T-cell (primary cell): Measurements from ENCODE around the gene ABCA10. TPM values are rescaled to one million over a fixed set of nuclear protein-coding genes. Genes with fewer than 3 reads are reported as not detected.
"Not testable (repeated sequence)": the region's sequence is repeated elsewhere in the genome, so short reads cannot be mapped to it uniquely, and the experiment has no call there.

ENCODE experiments used
- ATAC-seq, 4 experiments: fragments of 200-7000 bp in 3 of 4; fragments of 150-1000 bp in 1 of 4; cut with Tn5 transposase; replicated peaks in 1 of 4; 1 replicate in 3 of 4; 2 replicates in 1 of 4; pipeline ENCODE4 v1.10.0; 2021; ENCODE audit warnings: moderate library complexity in 3 of 4, mild to moderate bottlenecking in 2 of 4, moderate number of reproducible peaks in 1 of 4
- CTCF ChIA-PET, 2 donors: fragments of 300-600 bp; sonication (Branson Sonifier 250); formaldehyde crosslinking; loops; one replicate each; lab custom pipeline; 2022; ENCODE audit warnings: antibody characterized with exemption in 2 of 2; lab: Charles Lee
- POLR2A ChIA-PET, 2 donors: fragments of 300-600 bp; sonication (Branson Sonifier 250); formaldehyde crosslinking; loops; one replicate each; lab custom pipeline; 2022; ENCODE audit warnings: antibody characterized with exemption in 2 of 2; lab: Charles Lee
- DNase-seq, 35 experiments: peaks; one replicate each; pipeline versions ENCODE4 v3.0.0 to v3.0.0-alpha.2; 2013 to 2023
- H3K27ac ChIP-seq: one replicate; pipeline ENCODE4 v1.5.1; 2013; ENCODE audit warnings: low read length
- H3K27me3 ChIP-seq, 2 experiments: replicated peaks in 1 of 2; 1 replicate in 1 of 2; 2 replicates in 1 of 2; pipeline versions ENCODE4 v1.6.1 to v1.7.0; 2013; ENCODE audit warnings: low read length in 1 of 2, mixed read lengths in 1 of 2; ENCODE audit not compliant: control insufficient read depth in 2 of 2, insufficient read depth in 2 of 2; ENCODE audit errors: extremely low read depth in 1 of 2
- H3K36me3 ChIP-seq, 2 donors: 1 replicate in 1 of 2; 2 replicates in 1 of 2; pipeline versions ENCODE4 v1.6.1 to v1.7.0; 2013; ENCODE audit warnings: low read length in 1 of 2; ENCODE audit not compliant: control insufficient read depth in 2 of 2, insufficient read depth in 1 of 2; ENCODE audit errors: extremely low read depth in 1 of 2
- H3K4me1 ChIP-seq, 2 experiments: 1 replicate in 1 of 2; 2 replicates in 1 of 2; pipeline versions ENCODE4 v1.6.1 to v1.7.0; 2013; ENCODE audit warnings: low read length in 2 of 2, mixed read lengths in 1 of 2; ENCODE audit not compliant: insufficient read depth in 2 of 2, control insufficient read depth in 1 of 2; ENCODE audit errors: extremely low read depth in 1 of 2
- H3K4me3 ChIP-seq, 2 donors: 1 replicate in 1 of 2; 2 replicates in 1 of 2; pipeline versions ENCODE4 v1.5.1 to v1.7.0; 2013; ENCODE audit warnings: mild to moderate bottlenecking in 2 of 2, low read length in 1 of 2, moderate library complexity in 1 of 2; ENCODE audit not compliant: control insufficient read depth in 1 of 2; ENCODE audit errors: extremely low read depth in 1 of 2
- H3K9me3 ChIP-seq: 2 replicates; pipeline ENCODE4 v1.7.0; 2013
- H3K27ac Mint-ChIP-seq, 2 donors: one replicate each; pipeline ENCODE4 v1.8.0; 2020 to 2021; ENCODE audit warnings: mild to moderate bottlenecking in 2 of 2, mixed read lengths in 2 of 2
- H3K27me3 Mint-ChIP-seq, 2 donors: one replicate each; pipeline ENCODE4 v1.8.0; 2021 to 2022; ENCODE audit warnings: mixed read lengths in 2 of 2
- H3K36me3 Mint-ChIP-seq: one replicate; pipeline ENCODE4 v1.8.0; 2021; ENCODE audit warnings: mixed read lengths
- H3K4me1 Mint-ChIP-seq, 3 donors: one replicate each; pipeline ENCODE4 v1.8.0; 2020 to 2022; ENCODE audit warnings: mixed read lengths in 3 of 3, mild to moderate bottlenecking in 1 of 3
- H3K4me3 Mint-ChIP-seq, 3 donors: one replicate each; pipeline ENCODE4 v1.8.0; 2020 to 2022; ENCODE audit warnings: mild to moderate bottlenecking in 3 of 3, mixed read lengths in 3 of 3, moderate library complexity in 3 of 3
- H3K9me3 Mint-ChIP-seq, 3 donors: one replicate each; pipeline ENCODE4 v1.8.0; 2020 to 2022; ENCODE audit warnings: mixed read lengths in 3 of 3
- WGBS: methylation state at CpG from one replicate; pipeline ENCODE4 v1.1.5; 2013; ENCODE audit warnings: missing lambda C conversion rate; ENCODE audit not compliant: insufficient coverage; 5-methylcytosine and 5-hydroxymethylcytosine counted together
- total RNA-seq, 35 experiments: library from RNA in 6 of 35; stranded (reverse) in 6 of 35; fragments of 120-200 nt in 1 of 35; gene quantifications; one replicate each; pipeline versions ENCODE4 v1.2.1 to v1.2.4 and lab custom pipeline; 2013 to 2026

Gene ABCA10
- total RNA-seq, 5 donors from 2014 or later (not counting 1 experiment from before 2014, with no cell fraction given), result 1.4 to 3.5 (median 1.6) TPM

DNA sequence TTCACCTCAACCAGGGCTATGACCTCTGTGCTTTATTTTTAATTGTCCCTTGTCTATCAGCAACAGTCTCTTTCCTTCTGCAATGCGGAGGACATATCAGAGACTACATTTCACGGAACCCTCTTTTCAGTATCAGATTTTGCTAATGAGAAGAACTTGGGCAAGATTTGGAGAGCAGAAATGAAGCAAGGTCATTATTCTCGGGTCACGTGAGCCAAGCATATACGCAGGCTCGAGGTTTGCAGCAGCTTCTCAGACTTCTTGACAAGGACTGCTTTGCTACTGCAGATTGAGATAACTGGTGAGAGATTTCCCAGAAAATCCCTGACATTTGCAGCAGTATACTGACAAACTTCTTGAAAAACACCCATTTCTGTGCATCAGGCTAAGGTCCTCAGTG is 30.4 kb downstream of the ABCA10 start:
- Histone ChIP-seq H3K36me3 (no peaks in the 10 kb centered on the region), H3K27me3 (no peaks in the 10 kb centered on the region), H3K27ac (no peak overlapping the region), H3K4me1 (no peaks in the 10 kb centered on the region), H3K9me3 (no peaks in the 10 kb centered on the region), H3K4me3 (no peak overlapping the region)
- no peaks in the 10 kb centered on the region for H3K4me1 Mint-ChIP-seq
- no peaks in the 10 kb centered on the region for H3K27me3 Mint-ChIP-seq
- H3K4me3 Mint-ChIP-seq, result no peak overlapping the region
- DNase-seq (no peak), ATAC-seq (no peak)
- H3K27ac Mint-ChIP-seq, result no peak overlapping the region
- 94% methylated on average over 5 of the region's 6 CpGs for WGBS
- CTCF ChIA-PET, result no interaction called here
- H3K36me3 Mint-ChIP-seq, result peaks cover 3% of the 10 kb centered on the region
- POLR2A ChIA-PET, result no interaction called here
- H3K9me3 Mint-ChIP-seq, result no peaks in the 10 kb centered on the region

DNA sequence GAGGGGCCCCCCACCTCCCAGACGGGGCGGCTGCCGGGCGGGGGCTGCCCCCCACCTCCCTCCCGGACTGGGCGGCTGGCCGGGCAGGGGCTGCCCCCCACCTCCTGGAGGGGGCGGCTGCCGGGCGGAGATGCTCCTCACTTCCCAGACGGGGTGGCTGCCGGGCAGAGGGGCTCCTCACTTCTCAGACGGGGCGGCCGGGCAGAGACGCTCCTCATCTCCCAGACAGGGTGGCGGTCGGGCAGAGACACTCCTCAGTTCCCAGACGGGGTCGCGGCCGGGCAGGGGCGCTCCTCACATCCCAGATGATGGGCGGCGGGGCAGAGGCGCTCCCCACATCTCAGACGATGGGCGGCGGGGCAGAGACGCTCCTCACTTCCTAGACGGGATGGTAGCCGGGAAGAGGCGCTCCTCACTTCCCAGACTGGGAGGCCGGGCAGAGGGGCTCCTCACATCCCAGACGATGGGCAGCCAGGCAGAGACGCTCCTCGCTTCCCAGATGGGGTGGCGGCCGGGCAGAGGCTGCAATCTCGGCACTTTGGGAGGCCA is 32.4 kb downstream of the ABCA10 start:
- H3K4me1 Mint-ChIP-seq, H3K4me3 ChIP-seq, H3K27me3 Mint-ChIP-seq, H3K27me3 ChIP-seq, H3K36me3 ChIP-seq, POLR2A ChIA-PET, H3K9me3 Mint-ChIP-seq, CTCF ChIA-PET, H3K27ac Mint-ChIP-seq, ATAC-seq, DNase-seq, H3K27ac ChIP-seq, H3K4me3 Mint-ChIP-seq, H3K9me3 ChIP-seq, H3K4me1 ChIP-seq: not testable (repeated sequence)
- peaks cover 12% of the 10 kb centered on the region for H3K36me3 Mint-ChIP-seq
- 100% methylated on average over 8 of the region's 40 CpGs for WGBS

DNA sequence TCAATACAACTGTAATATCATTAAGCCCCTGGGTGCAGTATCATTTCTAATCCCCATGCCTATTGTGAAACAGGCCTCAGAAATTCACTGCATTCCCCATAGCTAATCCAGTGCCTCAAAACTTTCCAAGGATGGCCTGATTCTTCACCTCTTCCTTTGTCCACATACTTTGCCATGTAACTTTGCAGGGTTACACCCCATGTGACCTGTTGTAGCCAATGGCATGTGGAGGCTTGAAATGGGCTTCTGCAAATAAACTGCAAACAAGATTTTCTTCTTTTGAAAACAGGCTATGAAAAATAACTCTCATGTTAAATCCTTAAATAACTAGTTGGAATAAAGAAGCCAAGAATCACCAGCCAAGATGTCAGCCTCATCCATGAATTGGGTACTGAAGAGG is 35.9 kb downstream of the ABCA10 start:
- H3K4me1 ChIP-seq, result no peaks in the 10 kb centered on the region
- Mint-ChIP-seq H3K27ac (no peak overlapping the region), H3K4me3 (no peak overlapping the region), H3K36me3 (peaks cover 12% of the 10 kb centered on the region), H3K9me3 (no peaks in the 10 kb centered on the region), H3K4me1 (no peaks in the 10 kb centered on the region), H3K27me3 (no peaks in the 10 kb centered on the region)
- CTCF ChIA-PET, result no interaction called here
- H3K4me3 ChIP-seq, result no peak overlapping the region
- ATAC-seq, result no peak
- no peak overlapping the region for H3K27ac ChIP-seq
- POLR2A ChIA-PET, result no interaction called here
- no peaks in the 10 kb centered on the region for H3K27me3 ChIP-seq
- no peaks in the 10 kb centered on the region for H3K9me3 ChIP-seq
- no peaks in the 10 kb centered on the region for H3K36me3 ChIP-seq
- DNase-seq, result no peak

DNA sequence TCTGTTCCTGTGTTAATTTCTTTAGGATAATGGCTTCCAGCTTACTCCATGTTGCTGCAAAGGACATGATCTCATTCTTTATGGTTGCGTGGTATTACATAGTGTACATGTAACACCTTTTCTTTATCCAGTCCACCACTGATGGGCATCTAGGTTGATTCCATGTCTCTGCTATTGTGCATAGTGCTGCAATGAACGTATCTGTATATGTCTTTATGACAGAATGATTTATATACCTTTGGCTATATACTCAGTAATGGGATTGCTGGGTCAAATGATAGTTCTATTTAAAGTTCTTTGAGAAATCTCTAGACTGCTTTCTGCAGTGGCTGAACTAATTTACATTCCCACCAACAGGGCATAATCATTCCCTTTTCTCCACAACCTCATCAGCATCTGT is 39.8 kb downstream of the ABCA10 start:
- ATAC-seq, result no peak
- POLR2A ChIA-PET, result no interaction called here

DNA sequence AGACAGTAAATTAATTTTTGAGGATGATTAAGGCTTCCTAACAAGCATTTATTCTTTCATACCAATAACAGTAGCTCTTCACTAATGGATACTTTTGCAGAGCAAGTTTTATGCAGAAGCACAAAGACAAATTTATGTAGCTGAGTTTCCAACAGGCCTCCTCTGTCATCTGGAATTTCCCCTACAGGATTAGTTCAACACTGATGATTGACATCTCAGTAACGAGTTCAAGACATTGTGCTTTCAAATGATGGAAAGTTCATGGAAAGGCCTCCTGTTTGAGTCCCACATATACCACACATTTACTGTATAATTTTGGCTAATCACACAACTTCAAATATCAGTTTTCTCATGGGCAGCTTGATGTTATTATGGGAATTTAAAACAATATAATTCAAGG is 40.6 kb downstream of the ABCA10 start:
- Mint-ChIP-seq H3K36me3 (peaks cover 8% of the 10 kb centered on the region), H3K4me1 (no peaks in the 10 kb centered on the region), H3K9me3 (no peaks in the 10 kb centered on the region), H3K27ac (no peak overlapping the region), H3K27me3 (no peaks in the 10 kb centered on the region), H3K4me3 (no peak overlapping the region)
- DNase-seq (no peak), ATAC-seq (no peak)
- CTCF ChIA-PET, result no interaction called here
- POLR2A ChIA-PET, result no interaction called here
- Histone ChIP-seq H3K27ac (no peak overlapping the region), H3K4me1 (no peaks in the 10 kb centered on the region), H3K36me3 (no peaks in the 10 kb centered on the region), H3K9me3 (no peaks in the 10 kb centered on the region), H3K4me3 (no peak overlapping the region), H3K27me3 (no peaks in the 10 kb centered on the region)
- no CpG with 5 or more reads among the region's 1 CpG for WGBS

More for the DNA sequence above, 39.8 kb downstream of the ABCA10 start:
- DNase-seq, result no peak
- no peaks in the 10 kb centered on the region for H3K9me3 ChIP-seq
- CTCF ChIA-PET, result no interaction called here
- H3K4me3 Mint-ChIP-seq, result no peak overlapping the region
- H3K27ac ChIP-seq, result no peak overlapping the region
- peaks cover 9% of the 10 kb centered on the region for H3K36me3 Mint-ChIP-seq
- H3K27me3 Mint-ChIP-seq, result no peaks in the 10 kb centered on the region
- no CpG with 5 or more reads among the region's 2 CpGs for WGBS
- no peaks in the 10 kb centered on the region for H3K27me3 ChIP-seq
- no peaks in the 10 kb centered on the region for H3K4me1 Mint-ChIP-seq
- no peaks in the 10 kb centered on the region for H3K4me1 ChIP-seq
- H3K27ac Mint-ChIP-seq, result no peak overlapping the region
- H3K4me3 ChIP-seq, result no peak overlapping the region
- no peaks in the 10 kb centered on the region for H3K9me3 Mint-ChIP-seq
- H3K36me3 ChIP-seq, result no peaks in the 10 kb centered on the region

DNA sequence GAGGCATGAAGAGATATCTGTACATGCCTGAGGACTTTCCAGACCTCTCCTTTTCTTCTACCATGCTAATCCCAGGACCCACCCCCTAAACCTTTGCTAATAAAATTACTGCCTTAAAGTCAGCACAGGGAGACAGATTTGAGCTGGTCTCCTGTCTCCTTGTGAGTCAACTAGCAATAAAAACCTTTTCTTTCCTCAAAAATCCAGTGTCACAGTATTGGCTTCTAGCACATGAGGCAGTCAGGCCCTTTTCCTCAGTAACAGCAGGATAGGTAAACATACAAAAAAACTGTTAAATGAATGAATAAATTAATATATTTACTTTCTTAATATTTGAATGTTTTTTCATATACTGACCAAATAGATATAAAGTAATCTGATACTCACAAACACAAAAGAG is 41.3 kb downstream of the ABCA10 start:
- Mint-ChIP-seq H3K27ac (no peak overlapping the region), H3K4me3 (no peak overlapping the region), H3K27me3 (no peaks in the 10 kb centered on the region), H3K4me1 (no peaks in the 10 kb centered on the region), H3K36me3 (peaks cover 1% of the 10 kb centered on the region), H3K9me3 (no peaks in the 10 kb centered on the region)
- Histone ChIP-seq H3K27me3 (no peaks in the 10 kb centered on the region), H3K9me3 (no peaks in the 10 kb centered on the region), H3K27ac (no peak overlapping the region), H3K36me3 (no peaks in the 10 kb centered on the region), H3K4me3 (no peak overlapping the region), H3K4me1 (no peaks in the 10 kb centered on the region)
- DNase-seq, result no peak
- ChIA-PET POLR2A (no interaction called here), CTCF (no interaction called here)
- ATAC-seq, result no peak
